Measurements from ENCODE around the gene ABCB6.

Gene ABCB6

DNA sequence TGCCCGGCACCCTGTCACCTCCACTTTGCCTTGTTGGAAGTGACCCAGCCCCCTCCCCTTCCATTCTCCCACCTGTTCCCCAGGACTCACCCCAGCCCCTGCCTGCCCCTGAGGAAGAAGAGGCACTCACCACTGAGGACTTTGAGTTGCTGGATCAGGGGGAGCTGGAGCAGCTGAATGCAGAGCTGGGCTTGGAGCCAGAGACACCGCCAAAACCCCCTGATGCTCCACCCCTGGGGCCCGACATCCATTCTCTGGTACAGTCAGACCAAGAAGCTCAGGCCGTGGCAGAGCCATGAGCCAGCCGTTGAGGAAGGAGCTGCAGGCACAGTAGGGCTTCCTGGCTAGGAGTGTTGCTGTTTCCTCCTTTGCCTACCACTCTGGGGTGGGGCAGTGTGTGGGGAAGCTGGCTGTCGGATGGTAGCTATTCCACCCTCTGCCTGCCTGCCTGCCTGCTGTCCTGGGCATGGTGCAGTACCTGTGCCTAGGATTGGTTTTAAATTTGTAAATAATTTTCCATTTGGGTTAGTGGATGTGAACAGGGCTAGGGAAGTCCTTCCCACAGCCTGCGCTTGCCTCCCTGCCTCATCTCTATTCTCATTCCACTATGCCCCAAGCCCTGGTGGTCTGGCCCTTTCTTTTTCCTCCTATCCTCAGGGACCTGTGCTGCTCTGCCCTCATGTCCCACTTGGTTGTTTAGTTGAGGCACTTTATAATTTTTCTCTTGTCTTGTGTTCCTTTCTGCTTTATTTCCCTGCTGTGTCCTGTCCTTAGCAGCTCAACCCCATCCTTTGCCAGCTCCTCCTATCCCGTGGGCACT, 36.2 kb downstream of the ABCB6 start:
- no peak for DNase-seq

DNA sequence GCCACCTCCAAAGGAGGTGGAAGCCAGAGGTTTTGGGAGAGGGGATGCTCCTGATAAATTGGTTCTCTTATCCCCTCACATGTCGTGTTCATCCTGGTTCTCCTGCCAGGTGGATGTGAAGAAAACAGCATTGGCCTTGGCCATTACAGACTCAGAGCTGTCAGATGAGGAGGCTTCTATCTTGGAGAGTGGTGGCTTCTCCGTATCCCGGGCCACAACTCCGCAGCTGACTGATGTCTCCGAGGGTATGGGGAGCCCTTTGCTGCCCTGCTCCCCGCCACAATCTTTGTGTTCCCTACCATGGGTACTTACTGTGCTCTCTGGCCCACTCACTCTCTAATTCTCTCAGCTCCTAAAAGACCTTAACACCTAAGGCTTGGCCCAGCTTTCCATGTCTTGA, 37.2 kb downstream of the ABCB6 start:
- no peak for DNase-seq

DNA sequence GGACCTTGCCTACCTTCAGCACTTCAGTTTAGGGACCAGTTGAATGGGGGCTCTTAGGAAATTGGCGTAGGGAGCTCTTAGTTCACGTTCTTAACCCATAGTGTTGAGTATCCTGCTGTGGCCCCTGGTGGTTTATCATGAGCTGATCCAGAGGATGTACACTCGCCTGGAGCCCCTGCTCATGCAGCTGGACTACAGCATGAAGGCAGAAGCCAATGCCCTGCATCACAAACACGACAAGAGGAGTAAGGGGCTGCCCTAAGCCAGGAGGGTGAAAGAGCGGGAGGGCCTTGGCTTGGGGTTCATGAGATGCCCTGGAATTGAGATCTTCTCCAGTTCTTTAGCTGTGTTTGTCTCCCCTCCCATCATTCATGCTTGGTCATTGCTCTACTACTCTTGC, 37.8 kb downstream of the ABCB6 start:
- DNase-seq, result no peak

DNA sequence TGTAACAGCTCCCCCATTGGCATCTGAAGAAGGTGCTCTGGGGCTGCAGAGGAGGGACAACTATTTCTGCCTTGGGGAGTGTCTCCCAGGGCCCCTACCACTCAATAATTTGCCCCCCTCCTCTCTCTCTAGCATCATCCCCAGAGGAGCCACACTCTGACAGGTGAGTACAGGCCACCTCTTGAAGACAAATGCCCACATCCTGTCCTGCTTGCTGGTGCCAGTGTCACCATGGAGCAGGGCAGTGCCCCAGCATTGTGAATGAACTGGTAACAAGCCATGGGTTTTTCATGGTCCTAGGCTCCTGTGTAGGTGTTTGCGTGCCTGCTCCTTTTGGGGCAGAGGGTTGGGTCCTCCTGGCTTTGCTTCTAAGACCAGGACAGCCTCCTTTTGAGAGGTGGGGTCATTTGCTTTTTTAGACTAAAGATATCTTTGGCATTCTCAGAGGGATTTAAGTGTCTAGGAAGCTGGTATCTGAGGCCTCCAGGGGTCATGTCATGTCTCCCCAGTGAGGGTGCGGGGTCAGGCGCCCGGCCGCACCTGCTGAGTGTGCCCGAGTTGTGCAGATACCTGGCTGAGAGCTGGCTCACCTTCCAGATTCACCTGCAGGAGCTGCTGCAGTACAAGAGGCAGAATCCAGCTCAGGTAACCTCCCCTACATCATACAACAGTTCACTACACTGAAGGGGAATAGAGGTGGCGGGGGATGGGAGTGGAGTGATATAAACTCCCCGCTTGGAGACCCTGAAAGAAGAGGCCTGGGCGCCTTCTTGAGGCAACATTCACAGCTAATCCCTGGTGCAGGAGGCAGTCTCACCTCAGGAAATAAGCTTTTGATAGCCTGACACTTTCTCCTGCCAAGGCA, 38.9 kb downstream of the ABCB6 start:
- DNase-seq, result no peak

DNA sequence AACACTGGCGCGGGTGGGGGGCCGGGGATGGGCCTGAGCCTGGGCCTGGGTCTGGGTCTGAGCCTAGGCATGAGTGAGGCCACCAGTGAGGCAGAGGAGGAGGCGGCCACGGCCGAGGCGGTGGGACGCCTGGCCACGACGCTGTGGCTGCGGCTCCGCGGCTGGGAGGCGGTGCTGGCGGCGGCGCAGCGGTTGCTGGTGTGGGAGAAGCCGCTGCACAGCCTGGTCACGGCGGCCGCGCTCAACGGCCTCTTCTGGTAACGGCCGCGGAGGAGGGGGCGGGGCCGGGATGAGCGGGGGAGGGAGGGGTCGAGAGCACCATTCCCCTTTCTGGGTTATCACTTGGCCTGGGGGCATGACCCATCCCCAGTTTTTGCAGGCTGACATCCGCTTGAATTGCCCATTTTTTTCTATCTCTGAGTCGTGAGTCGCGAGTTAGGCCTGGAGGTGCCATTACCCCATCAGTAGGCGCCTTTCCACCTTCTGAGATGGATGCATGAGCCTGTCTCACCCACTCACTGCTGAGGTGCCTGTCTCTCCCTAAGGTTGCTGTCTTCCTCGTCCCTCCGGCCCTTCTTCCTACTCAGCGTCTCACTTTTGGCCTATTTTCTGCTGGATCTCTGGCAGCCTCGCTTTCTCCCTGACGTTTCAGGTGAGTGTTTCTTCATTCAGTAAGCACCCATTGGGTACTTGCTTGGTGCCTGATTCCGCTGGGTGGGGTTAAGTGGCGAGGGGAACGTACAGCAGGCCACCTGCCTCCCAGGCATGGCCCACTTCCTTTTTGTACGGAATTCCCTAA, 40.2 kb downstream of the ABCB6 start:
- DNase-seq, result no peak

DNA sequence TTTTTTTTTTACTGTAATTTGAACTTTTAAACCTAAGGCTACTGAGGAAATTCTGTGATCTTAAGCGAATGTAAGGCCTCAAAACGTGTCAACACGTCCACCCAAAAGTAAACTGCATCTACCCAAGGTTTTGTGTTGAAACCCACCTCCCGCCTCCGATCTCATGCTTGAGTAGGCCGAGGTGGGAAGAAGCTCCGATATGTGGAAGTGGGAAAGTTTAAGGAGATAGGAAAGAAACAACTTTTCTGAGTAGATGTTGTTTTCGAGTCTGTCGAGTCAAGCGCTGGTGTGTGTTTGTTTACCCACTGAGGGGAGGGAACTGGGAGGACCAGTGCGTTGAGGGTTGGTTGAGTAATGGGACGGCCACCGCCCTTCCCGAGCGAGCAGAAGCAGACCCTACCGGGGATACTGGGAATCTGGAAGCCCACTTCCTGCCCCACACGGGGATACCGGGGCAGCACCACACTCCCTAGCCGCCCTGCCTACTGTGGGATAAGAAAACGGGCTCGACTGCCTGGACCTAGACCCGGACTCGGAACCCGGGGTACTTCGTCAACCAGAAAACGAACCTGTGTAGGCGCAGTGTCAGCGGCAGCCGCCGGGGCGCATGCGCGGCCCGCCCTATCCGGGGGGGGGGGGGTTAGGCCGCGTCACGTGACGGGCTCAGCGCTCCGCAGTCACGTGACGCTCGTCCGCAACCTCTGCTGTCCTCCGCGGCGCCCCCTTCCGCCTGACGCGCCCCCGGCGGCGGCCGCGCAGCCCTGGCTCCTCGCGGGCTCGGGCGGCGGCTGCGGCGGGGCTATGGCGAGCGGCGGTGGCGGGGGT, 41.0 kb downstream of the ABCB6 start, which contains the start of gene RETREG2:
Gene RETREG2, plus strand, starts transcription at position 724 of the 825 bp plus-strand sequence. Its CDS starts 78 bp downstream, at position 802.
- peak; percentile 58 to 80 (median 70) for DNase-seq

DNA sequence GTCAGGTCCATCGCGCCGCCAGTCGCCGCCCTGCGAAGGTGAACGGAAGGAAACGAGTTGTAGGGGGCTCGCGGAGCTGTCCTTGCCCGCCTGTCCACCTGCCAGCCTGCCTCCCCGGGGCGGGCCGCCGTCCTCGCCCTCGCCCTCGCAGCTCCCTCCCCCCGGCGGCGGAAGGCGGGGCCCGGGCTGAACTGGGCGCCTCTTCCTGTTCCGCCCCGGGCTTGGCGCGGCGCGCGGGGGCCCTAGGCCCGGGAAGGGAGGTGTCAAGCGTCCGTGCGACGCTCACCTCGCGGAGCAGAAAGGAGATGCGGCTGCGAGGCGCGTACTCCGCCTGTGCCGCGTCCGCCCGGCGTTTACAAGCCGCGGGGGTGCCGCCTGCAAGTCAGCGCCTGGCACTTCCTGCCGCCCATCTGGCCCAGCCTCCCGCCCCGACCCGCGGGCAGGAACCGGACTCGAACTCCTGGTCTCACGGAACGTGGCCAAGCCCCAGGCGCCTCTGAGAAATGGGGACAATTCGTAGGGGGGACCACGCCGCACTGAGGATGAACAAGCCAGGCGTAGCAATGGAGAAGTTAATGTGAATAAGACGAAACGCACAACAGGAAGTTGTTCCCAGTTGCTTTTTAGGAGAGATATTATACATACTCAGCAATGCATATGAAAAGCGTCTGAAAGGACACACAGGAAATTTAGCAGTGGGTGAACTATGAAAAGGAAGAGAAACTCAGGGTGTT, 41.8 kb downstream of the ABCB6 start, which contains the start of gene CNPPD1:
Gene CNPPD1, minus strand, starts transcription at position 108 of the 734 bp plus-strand sequence. Its CDS starts 97 bp downstream, at position 11.
- DNase-seq, result peak; percentile 61 to 86 (median 76)

DNA sequence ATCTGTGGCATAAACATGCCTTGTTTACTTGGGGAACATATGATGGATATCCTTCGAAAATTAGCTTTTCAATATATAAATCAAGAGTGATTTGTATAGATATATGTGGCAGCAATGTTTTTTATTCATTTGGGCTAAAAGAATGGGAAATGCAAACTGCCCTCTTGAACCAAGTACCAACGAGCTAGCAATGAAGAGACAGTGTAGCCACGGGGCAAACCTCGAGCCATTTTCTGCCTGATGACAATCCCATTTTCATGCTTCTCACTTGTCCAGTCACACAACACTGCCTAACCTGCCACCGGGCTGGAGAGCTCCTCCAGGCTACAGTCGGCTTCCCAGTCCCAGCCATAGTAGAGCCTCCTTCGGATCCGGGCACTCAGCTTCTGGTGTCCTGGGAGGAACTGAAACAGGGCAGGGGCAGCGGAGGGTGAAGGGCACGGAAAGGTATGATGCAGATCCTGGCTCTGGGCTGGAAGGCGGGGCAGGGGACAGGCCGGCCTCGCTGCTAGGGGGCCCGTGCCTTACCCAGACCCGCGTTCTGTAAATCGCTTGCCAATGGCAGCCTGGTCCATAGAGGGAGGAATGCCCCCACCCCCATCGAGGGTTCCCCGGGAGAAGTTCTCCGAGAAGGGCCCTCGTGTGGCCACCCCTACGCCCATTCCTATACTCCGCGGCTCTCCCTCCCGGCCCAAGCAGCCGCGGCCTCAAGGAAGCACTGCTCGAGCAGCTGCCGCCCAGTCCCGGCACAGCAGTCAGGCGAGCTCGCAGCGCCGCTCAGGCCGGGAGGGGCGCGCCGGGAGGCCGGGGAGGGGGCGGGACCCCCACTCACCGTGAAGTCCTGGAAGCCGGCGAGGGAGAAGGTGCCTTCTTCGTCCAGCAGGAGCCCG, 42.6 kb downstream of the ABCB6 start:
- no peak for DNase-seq

DNA sequence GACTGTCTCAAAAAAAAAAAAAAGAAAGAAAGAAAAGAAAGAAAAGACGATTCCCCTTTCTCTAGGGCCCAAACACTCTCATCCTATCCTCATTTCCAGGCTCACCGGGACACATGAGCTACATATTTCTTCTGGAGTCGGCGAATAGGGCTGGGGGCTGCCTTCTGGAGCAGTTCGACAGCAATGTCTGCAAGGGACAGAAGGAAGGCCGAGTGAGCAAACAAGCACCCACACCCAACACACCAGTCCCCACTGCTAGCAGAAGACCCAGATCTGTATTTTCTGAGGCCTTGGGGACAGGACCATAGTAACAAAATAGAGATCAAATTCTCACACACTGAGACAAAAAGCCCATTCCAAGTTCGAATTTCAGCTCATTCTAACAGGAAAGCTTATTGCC, 43.3 kb downstream of the ABCB6 start:
- DNase-seq, result no peak

DNA sequence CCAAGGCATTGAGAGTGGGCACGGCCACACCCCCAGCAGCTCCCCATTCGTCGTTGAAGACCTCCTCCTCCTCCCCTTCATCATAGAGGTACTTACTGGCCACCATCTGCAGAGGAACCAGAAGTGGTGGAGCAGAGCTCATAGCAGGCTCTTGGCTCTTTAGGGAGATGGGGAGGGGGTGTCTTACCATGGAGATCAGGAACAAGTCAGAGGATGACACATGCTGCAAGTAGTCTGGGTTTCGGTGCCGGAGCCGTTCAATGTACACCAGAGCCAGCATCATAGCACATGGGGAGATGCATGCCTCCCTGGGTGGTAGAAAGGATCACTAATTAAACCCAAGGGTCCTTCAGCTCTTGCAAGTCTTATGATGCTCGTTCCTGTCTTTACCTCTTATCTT, 44.0 kb downstream of the ABCB6 start:
- no peak for DNase-seq

DNA sequence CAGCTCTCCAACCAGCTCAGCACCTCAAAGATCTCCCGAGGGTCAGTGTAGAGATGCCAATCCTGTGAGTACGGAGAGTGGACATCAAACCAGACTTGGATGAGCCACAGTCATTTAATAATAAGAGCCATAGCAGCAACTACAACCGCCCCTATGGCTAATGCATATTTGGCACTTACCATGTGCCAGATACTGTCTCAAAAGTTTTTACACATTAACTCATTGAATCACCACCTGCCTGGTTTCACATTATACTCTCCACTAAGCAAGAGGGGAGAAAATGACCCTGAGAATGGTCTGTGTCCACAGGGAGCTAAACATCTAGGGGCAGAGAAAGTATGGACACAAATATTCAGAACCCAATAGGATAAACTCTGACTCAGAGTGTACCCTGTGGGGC, 44.6 kb downstream of the ABCB6 start:
- no peak for DNase-seq

DNA sequence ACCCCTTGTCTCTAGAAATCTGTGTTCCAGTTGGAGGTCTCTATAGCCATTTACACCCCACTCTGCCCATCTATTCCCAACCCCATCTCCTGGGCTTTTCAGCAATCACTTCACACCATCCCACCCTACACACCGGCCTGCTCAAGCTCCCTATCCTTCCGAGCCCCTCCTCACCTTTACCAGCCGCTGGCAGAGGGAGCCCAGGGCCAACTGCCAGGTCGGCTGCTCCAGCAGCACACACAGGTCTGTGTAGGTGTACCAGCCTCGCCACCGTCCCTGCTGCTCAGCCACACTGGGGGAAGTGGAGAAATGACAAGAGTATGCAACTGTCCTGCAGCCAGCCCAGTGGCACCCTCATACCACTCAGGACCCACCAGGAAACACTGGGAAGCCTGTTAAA, 45.6 kb downstream of the ABCB6 start:
- no peak for DNase-seq

DNA sequence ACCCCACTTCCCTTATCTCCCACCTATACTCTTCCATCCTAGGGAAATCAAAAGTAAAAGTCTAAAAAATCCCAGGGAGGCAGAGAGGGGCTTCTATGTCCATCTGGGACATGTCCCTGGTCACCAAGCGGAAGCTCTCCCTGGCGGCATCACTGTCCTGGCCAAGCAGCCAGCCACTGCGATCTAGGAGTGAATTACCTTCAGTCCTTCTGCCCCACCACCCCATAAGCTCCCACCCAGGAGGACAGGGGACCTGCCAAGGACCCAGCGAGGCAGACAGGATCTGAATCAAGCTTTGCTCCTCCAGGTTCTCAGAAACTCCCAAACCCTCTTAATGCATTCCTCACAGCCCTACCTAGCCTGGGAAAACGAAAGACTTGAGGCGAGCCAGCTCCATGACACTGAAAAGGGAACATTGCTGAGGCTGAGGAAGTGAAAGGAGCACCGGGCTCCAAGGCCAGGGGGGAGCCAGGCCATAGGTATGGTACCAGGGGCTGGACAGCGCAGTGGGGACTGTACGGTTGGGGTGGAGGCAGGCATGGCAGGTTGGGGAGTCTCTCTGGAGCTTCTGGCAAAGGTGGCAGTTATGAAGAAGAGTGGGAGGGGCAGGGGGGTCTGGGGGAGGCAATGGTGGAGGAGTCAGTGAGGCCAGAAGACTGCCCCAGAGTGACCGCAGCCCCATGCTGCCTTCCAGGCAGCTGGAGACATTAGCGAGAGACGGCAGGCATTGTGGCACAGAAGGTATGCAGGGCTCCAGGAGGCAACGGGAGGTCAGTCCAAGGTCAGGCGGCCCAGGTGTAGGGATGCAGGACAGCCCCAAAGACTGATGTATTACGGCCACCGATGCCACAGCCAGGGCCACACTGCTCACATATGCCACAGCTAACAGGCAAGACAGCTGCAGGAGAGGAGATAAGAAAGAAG, 46.3 kb downstream of the ABCB6 start:
- DNase-seq, result no peak

DNA sequence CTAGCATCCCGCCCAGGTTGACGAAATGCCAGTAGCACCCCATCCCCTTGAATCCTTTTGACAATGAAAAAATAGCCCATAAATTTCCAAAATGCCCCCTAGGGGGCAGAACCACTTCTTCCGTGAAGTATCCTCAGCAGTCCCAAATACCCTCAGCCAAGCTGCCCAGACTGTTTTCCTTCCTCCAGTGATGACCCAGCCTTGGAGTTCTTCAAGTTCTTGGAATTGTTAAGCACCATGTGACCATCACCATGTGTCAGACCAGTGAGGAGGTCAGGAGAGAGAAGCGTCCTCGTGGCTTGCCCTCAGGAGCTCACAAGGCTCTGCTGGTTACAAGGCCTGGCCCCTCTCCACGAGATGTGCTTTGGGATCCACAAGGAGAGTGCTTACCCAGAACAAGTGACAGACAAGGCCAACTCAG, 47.5 kb downstream of the ABCB6 start:
- DNase-seq, result no peak

DNA sequence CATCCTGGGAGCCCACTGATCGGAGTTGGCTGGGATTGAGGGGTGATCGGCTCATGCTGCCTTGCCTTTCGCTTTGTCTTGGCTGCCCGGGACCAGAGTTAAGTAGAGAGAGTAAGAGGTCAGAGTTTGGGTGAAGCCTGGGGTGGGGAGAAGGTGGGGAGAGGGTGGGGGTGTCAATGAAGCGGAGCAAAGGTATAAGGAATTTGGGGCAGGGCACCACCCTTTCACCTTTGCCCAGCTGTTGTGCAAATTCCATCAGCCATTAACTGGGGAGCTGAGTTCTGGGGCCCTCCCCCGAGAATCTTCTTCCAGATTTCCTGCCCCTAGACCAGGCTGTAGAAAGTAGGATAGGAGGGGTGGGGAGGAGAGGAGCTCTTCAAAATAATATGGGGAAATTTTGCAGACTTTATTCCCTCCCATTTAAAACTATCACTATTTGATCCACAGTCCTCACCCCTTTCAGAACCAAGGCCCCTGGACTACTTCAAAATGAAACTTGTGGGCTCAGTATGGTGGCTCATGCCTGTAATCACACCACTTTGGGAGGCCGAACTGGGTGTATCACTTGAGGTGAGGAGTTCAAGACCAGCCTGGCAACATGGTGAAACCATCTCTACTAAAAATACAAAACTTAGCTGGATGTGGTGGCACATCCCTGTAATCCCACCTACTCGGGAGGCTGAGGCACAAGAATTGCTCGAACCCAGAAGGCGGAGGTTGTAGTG, 48.7 kb downstream of the ABCB6 start, which contains the start of gene SLC23A3:
Gene SLC23A3, minus strand, starts transcription at position 100 of the 725 bp plus-strand sequence. Its CDS starts 45 bp downstream, at position 55.
- DNase-seq, result no peak

DNA sequence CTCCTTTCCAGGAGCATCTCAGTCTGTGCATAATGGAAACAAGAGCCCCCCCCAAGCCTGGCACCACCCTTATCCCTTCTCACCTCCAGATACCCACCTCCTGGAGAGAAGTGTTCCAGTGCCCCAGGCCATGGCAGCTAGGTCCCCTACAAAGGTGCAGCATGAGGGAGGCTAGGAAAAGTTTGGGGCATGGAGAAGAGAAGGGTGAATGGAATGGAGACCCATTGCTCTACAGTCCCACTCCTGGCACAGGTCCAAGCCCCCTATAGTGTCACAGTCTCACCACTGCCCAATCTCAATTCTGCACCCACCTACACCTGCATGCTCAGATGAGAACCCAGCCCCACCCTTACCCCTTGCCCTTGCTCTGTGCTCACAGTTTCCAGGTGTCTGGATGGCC, 49.8 kb downstream of the ABCB6 start:
- DNase-seq, result no peak

DNA sequence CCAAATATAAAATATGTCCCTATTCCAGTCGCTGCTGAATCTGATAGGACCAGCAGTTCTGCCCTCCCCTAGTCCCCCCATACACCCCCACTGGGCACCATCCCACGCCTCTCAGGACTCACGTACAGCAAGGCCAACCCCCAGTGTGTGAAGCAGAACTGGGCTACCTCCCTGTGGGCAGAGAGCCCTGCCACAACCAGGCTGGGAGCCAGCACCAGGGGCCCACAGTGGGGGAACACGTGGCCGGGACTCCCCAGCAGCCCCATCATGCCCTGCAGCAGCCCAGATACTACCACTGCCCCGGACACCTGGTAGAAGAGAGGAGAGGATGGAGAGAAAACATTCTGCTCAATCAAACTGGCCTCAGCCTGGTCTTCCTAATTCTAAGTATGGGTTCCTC, 50.2 kb downstream of the ABCB6 start:
- DNase-seq, result no peak

DNA sequence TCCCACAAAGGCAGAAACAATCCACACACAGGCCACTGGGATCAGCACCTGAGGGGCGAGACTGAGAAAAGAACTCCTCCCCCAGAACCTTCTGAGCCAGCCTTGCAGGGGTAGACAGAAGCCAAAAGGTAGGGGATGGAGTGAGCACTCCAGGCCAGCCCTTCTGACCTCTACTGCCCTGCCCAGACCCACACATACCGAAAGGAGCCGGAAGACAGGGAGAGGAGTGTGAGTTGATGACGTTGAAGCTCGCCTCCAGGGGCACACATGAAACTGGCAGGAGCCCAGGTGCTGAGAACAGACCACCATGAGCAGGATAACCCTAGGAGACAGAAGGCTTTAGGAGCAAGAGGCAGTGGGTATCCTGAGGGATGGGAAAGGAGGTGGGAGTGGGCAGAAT, 50.8 kb downstream of the ABCB6 start:
- DNase-seq, result no peak
